Vagina (tissue), 2 donors: ENCODE results near the gene TOPORS. TPM values are rescaled to one million over a fixed set of nuclear protein-coding genes. Genes with fewer than 3 reads are reported as not detected.
A peak's percentile ranks its signal among the peaks of the same experiment; 100 is the strongest.

Experiments used
- DNase-seq, 2 donors: peaks; one replicate each; pipeline ENCODE4 v3.0.0-alpha.2; 2017; ENCODE audit errors: extremely low spot score in 2 of 2
- H3K27ac ChIP-seq: fragments of 200-600 bp; sonication (generic); one replicate; pipeline ENCODE4 v1.5.1; 2019
- H3K27me3 ChIP-seq: fragments of 200-600 bp; sonication (generic); one replicate; pipeline ENCODE4 v1.5.1; 2019
- H3K36me3 ChIP-seq, 2 donors: fragments of 200-600 bp; sonication (generic); one replicate each; pipeline ENCODE4 v1.5.1; 2017 to 2019
- H3K4me1 ChIP-seq: fragments of 200-600 bp; sonication (generic); one replicate; pipeline ENCODE4 v1.5.1; 2019
- H3K4me3 ChIP-seq, 2 donors: fragments of 200-600 bp; sonication (generic); 1 replicate in 1 of 2; 2 replicates in 1 of 2; pipeline ENCODE4 v1.5.1; 2016 to 2019
- H3K9me3 ChIP-seq: fragments of 200-600 bp; sonication (generic); one replicate; pipeline ENCODE4 v1.5.1; 2019
- POLR2A ChIP-seq, 2 donors: fragments of 450-650 bp; IDR thresholded peaks; one replicate each; pipeline ENCODE4 v1.6.1; 2017; ENCODE audit warnings: antibody characterized with exemption in 2 of 2, mild to moderate bottlenecking in 2 of 2, moderate library complexity in 2 of 2
- POLR2AphosphoS5 ChIP-seq, 2 donors: sonication (generic); formaldehyde crosslinking; IDR thresholded peaks; one replicate each; pipeline ENCODE4 v1.9.0; 2017; ENCODE audit warnings: antibody characterized with exemption in 2 of 2, mild to moderate bottlenecking in 2 of 2, low read depth in 1 of 2; ENCODE audit not compliant: insufficient read depth in 1 of 2
- intact Hi-C: fragments of 100-400 bp; cut with DNase I; formaldehyde crosslinking; loops from one replicate; pipeline ENCODE4 v1.15.1; 2023
- total RNA-seq: library from RNA; depleted of rRNA; stranded (reverse); fragments of >200 nt; gene quantifications from one replicate; pipeline ENCODE4 v1.2.3, GENCODE V29; 2016
- TF ChIP-seq, protein P1 (sequence below), 3 experiments: fragments of 450-650 bp in 2 of 3; fragments of 200-600 bp in 1 of 3; sonication (generic) in 1 of 3; IDR thresholded peaks; one replicate each; pipeline ENCODE4 v1.5.1; 2017 to 2019; ENCODE audit warnings: antibody characterized with exemption in 3 of 3, mild to moderate bottlenecking in 2 of 3, moderate library complexity in 2 of 3

TOPORS gene
- total RNA-seq, 1 donor from 2014 or later = 18.4 TPM

DNA sequence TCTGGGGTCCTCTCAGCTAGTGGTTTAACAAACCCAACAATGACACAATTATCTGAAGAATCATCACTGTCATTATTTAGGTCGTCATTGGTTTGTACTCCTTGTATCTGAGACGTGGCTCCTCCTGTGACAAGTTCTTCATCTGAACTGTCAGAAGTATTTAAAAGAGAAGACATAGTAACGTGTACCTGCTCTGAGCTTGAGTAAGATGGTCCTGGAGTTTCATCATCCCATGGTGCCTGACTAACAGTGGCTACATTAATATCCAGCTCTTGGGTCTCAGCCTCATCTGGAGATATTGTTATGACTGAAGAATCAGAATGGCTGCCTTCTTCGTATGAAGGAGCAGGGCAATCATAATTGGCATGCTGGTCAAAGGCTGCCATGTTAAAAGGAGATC, 9.3 kb downstream of the TOPORS start:
- Histone ChIP-seq H3K36me3 (peaks cover 0 to 22% of the 10 kb centered on the region in 2 donors), H3K27ac (no peak overlapping the region), H3K4me3 (no peak overlapping the region), H3K9me3 (no peaks in the 10 kb centered on the region), H3K4me1 (peaks cover 16% of the 10 kb centered on the region), H3K27me3 (no peaks in the 10 kb centered on the region)
- no peak for DNase-seq
- TF ChIP-seq POLR2AphosphoS5 (IDR thresholded peaks at IDR 0.05; ENCODE audit: insufficient read depth in 1 of 2, low read depth in 1 of 2) = no peak
- no peak for TF ChIP-seq POLR2A (IDR thresholded peaks at IDR 0.05)
- TF ChIP-seq, protein P1, sequence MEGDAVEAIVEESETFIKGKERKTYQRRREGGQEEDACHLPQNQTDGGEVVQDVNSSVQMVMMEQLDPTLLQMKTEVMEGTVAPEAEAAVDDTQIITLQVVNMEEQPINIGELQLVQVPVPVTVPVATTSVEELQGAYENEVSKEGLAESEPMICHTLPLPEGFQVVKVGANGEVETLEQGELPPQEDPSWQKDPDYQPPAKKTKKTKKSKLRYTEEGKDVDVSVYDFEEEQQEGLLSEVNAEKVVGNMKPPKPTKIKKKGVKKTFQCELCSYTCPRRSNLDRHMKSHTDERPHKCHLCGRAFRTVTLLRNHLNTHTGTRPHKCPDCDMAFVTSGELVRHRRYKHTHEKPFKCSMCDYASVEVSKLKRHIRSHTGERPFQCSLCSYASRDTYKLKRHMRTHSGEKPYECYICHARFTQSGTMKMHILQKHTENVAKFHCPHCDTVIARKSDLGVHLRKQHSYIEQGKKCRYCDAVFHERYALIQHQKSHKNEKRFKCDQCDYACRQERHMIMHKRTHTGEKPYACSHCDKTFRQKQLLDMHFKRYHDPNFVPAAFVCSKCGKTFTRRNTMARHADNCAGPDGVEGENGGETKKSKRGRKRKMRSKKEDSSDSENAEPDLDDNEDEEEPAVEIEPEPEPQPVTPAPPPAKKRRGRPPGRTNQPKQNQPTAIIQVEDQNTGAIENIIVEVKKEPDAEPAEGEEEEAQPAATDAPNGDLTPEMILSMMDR (IDR thresholded peaks at IDR 0.05) = no peak
- intact Hi-C loops = no loop called here

DNA sequence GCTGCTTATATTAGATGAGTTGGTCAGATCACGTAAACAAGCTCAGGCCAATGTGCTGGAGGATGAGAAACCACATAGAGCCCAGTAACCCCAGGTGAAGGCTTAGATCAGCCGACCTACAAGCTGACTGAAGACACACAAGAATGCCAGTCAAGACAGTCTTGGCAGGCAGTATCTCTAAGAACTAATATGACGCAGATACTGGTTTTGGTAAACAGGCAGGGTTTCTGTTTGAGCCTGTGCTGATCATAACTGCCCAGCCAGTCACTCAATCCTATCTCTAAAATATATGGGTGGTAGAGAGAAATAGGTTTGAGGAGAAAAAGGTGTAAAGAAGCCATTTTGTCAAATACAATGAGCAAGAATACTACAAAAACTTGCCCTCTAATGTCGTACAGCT, 18.6 kb downstream of the TOPORS start:
- intact Hi-C loops = no loop called here
- no peaks in the 10 kb centered on the region for H3K9me3 ChIP-seq
- peaks cover 0 to 3% of the 10 kb centered on the region in 2 donors for H3K36me3 ChIP-seq
- no peak for DNase-seq
- H3K27me3 ChIP-seq = no peaks in the 10 kb centered on the region
- no peaks in the 10 kb centered on the region for H3K4me1 ChIP-seq
- H3K4me3 ChIP-seq = no peak overlapping the region
- H3K27ac ChIP-seq = no peak overlapping the region
- TF ChIP-seq POLR2A (IDR thresholded peaks at IDR 0.05) (no peak), POLR2AphosphoS5 (IDR thresholded peaks at IDR 0.05; ENCODE audit: insufficient read depth in 1 of 2, low read depth in 1 of 2) (no peak)
- TF ChIP-seq, protein P1 (IDR thresholded peaks at IDR 0.05) = no peak

DNA sequence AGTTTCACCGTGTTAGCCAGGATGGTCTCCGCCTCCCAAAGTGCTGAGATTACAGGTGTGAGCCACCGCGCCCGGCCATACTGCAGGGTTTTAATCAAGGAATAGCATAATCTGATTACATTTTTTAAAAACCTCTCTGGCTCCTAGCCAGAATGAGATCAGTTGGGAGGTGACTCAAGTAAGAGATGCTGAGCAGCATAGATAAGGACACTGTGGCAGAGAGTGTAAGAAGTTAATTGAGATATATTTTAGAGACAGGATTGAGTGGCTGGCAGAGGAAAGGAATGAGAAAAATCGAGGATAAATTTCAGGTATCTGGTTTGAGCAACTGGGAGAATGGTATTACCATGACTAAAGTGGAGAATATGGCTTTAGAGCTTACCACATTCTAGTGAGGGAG, 19.1 kb downstream of the TOPORS start:
- Histone ChIP-seq H3K9me3 (no peaks in the 10 kb centered on the region), H3K4me1 (no peaks in the 10 kb centered on the region), H3K27me3 (no peaks in the 10 kb centered on the region), H3K27ac (no peak overlapping the region), H3K36me3 (peaks cover 0 to 3% of the 10 kb centered on the region in 2 donors), H3K4me3 (no peak overlapping the region)
- TF ChIP-seq POLR2A (IDR thresholded peaks at IDR 0.05) (no peak), POLR2AphosphoS5 (IDR thresholded peaks at IDR 0.05; ENCODE audit: insufficient read depth in 1 of 2, low read depth in 1 of 2) (no peak)
- TF ChIP-seq, protein P1 (IDR thresholded peaks at IDR 0.05) = no peak
- no peak for DNase-seq
- intact Hi-C loops = no loop called here

GRCh38 chr9:32526707-32527048, 25.7 kb downstream of the TOPORS start:
- peak overlapping the region; percentile 63 to 65 for H3K4me3 ChIP-seq
- TF ChIP-seq POLR2A (IDR thresholded peaks at IDR 0.05) (no peak), POLR2AphosphoS5 (IDR thresholded peaks at IDR 0.05; ENCODE audit: insufficient read depth in 1 of 2, low read depth in 1 of 2) (no peak)
- TF ChIP-seq, protein P1 (IDR thresholded peaks at IDR 0.05) = no peak
- H3K9me3 ChIP-seq = no peaks in the 10 kb centered on the region
- peaks cover 0 to 3% of the 10 kb centered on the region in 2 donors for H3K36me3 ChIP-seq
- no peak for DNase-seq
- peak overlapping the region; percentile 91 for H3K27ac ChIP-seq
- peaks cover 37% of the 10 kb centered on the region for H3K4me1 ChIP-seq
- intact Hi-C loops = no loop called here
- H3K27me3 ChIP-seq = no peaks in the 10 kb centered on the region

DNA sequence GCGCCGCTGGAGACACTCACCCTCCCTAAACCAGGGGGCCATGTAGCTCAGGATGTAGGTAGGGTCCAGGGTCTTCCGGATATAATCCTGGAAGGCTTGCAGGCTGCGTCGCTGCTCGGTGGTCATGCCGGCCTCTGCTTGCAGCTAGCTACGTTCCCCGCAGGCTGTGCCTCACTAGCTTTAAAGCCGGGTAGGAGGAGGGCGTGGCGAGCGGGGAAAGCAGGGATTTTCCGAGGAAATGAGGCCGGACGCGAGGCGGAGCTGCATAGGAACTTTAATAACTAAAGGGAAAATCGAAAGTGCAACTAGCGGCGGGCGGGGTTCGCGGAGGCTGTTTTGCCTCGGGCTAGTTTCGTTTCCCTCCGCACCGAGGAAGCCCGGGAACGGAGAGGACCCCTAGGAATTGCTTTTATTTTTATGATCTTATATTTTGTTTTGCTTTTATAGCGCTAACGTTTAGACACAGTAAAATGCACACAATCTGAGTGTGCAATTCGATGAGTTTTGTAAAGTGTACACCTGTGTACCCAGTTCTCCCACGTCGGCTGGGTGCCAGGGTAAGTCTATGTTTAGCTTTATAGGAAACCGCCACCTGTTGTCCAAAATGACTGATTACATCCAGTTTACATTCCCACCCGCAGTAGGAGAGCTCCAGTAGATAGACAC, 26.2 kb downstream of the TOPORS start, which contains the start of gene RIGI:
TSS of gene RIGI (minus strand) at position 156 of the 666 bp plus-strand sequence. CDS start at position 126, 30 bp downstream.
- Histone ChIP-seq H3K36me3 (peaks cover 0 to 3% of the 10 kb centered on the region in 2 donors), H3K4me3 (peak within 1 kb of the TSS; percentile 63 to 65), H3K9me3 (no peaks in the 10 kb centered on the region), H3K27me3 (no peaks in the 10 kb centered on the region), H3K4me1 (peaks cover 37% of the 10 kb centered on the region), H3K27ac (peak within 1 kb of the TSS; percentile 91)
- peak in 1 of 2 donors; percentile 32 for TF ChIP-seq POLR2A (IDR thresholded peaks at IDR 0.05)
- TF ChIP-seq, protein P1 (IDR thresholded peaks at IDR 0.05) = peak in 2 of 3 experiments; percentile 25 to 31
- TF ChIP-seq POLR2AphosphoS5 (IDR thresholded peaks at IDR 0.05; ENCODE audit: insufficient read depth in 1 of 2, low read depth in 1 of 2) = peak; percentile 88 to 89
- intact Hi-C loops = no loop called here
- DNase-seq = peak in 1 of 2 donors; percentile 93
